GM12878 (cell line): ENCODE results near the gene NOTCH1. TPM values are rescaled to one million over a fixed set of nuclear protein-coding genes. Genes with fewer than 3 reads are reported as not detected.

ENCODE experiments used
- BACH1 ChIP-seq: fragments of 450-650 bp; IDR thresholded peaks from 2 replicates; pipeline ENCODE4 v1.6.1; 2017; ENCODE audit warnings: mild to moderate bottlenecking, borderline replicate concordance
- CHD2 ChIP-seq: IDR thresholded peaks from 2 replicates; pipeline ENCODE4 v1.6.1; 2011; ENCODE audit warnings: low read depth, low read length, improper control_type of control experiment, borderline replicate concordance
- CREM ChIP-seq: IDR thresholded peaks from 2 replicates; pipeline ENCODE4 v1.6.1; 2014; ENCODE audit warnings: antibody characterized with exemption, low read depth
- FOXK2 ChIP-seq: fragments of 450-650 bp; IDR thresholded peaks from 2 replicates; pipeline ENCODE4 v1.6.1; 2017; ENCODE audit warnings: mild to moderate bottlenecking, moderate library complexity
- SIN3A ChIP-seq: IDR thresholded peaks from 2 replicates; pipeline ENCODE4 v1.6.1; 2012; ENCODE audit warnings: low read depth, low read length, improper control_type of control experiment
- TAF1 ChIP-seq: IDR thresholded peaks from 2 replicates; pipeline ENCODE4 v1.6.1; 2011; ENCODE audit warnings: mild to moderate bottlenecking, low read depth, low read length, borderline replicate concordance
- TBL1XR1 ChIP-seq: IDR thresholded peaks from 2 replicates; pipeline ENCODE4 v1.6.1; 2012; ENCODE audit warnings: low read depth, low read length, improper control_type of control experiment
- WRNIP1 ChIP-seq: IDR thresholded peaks from 2 replicates; pipeline ENCODE4 v1.6.1; 2011; ENCODE audit warnings: low read depth, low read length, improper control_type of control experiment, borderline replicate concordance
- ZBED1 ChIP-seq: IDR thresholded peaks from 2 replicates; pipeline ENCODE4 v1.6.1; 2016; ENCODE audit warnings: borderline replicate concordance
- ZBTB33 ChIP-seq: fragments of 450-650 bp; IDR thresholded peaks from 2 replicates; pipeline ENCODE4 v1.6.1; 2017; ENCODE audit warnings: mild to moderate bottlenecking
- polyA plus RNA-seq, 11 experiments: library from polyadenylated mRNA; depleted of rRNA in 4 of 11; unstranded in 6 of 11; stranded (reverse) in 5 of 11; fragments of >200 nt; fragmentation: Nextera tagmentation in 4 of 11; fragmentation: Illumina TruSeq in 1 of 11; extraction: Ambion mirVana in 4 of 11; extraction: Trizol in 1 of 11; gene quantifications; 1 replicate in 1 of 11; 2 replicates in 10 of 11; pipeline versions ENCODE4 v1.2.1 to v1.2.3, GENCODE V29; 2011 to 2016; ENCODE audit warnings: inconsistent platforms in 2 of 11, missing spikeins in 2 of 11, low read depth in 1 of 11
- total RNA-seq, 4 experiments: library from RNA; depleted of rRNA in 3 of 4; stranded (reverse); fragments of >200 nt in 3 of 4; fragmentation: Illumina TruSeq in 1 of 4; extraction: Trizol in 1 of 4; gene quantifications; 2 replicates each; pipeline versions ENCODE4 v1.2.1 to v1.2.3, GENCODE V29; 2013 to 2021
- TF ChIP-seq, protein P1 (sequence below): fragments of 450-650 bp; IDR thresholded peaks from 2 replicates; pipeline ENCODE4 v1.6.1; 2017; ENCODE audit warnings: mild to moderate bottlenecking, low read depth, inconsistent platforms; ENCODE audit not compliant: poor library complexity, severe bottlenecking
- TF ChIP-seq, protein P2 (sequence below): IDR thresholded peaks from 2 replicates; pipeline ENCODE4 v1.6.1; 2012; ENCODE audit warnings: low read depth, low read length, improper control_type of control experiment
- TF ChIP-seq, protein P3 (sequence below): fragments of 450-650 bp; IDR thresholded peaks from 2 replicates; pipeline ENCODE4 v1.6.1; 2018; ENCODE audit warnings: borderline replicate concordance, mild to moderate bottlenecking; ENCODE audit not compliant: partially characterized antibody
- TF ChIP-seq, protein P4 (sequence below): IDR thresholded peaks from 2 replicates; pipeline ENCODE4 v1.6.1; 2012; ENCODE audit warnings: mild to moderate bottlenecking, low read depth, low read length
- TF ChIP-seq, protein P5 (sequence below): IDR thresholded peaks from 2 replicates; pipeline ENCODE4 v1.6.1; 2011; ENCODE audit warnings: borderline replicate concordance, low read depth, mild to moderate bottlenecking, moderate library complexity, mixed read lengths, low read length; ENCODE audit not compliant: insufficient read depth; ENCODE audit errors: extremely low read length

Gene NOTCH1
- total and polyA plus RNA-seq, 10 of the 15 experiments (the other 5 are each of a cell fraction or from before 2014, with no cell fraction given): 0.02 to 40.0 (median 3.7) TPM

- TF ChIP-seq ZBTB33: no peak
- TF ChIP-seq, protein P1, sequence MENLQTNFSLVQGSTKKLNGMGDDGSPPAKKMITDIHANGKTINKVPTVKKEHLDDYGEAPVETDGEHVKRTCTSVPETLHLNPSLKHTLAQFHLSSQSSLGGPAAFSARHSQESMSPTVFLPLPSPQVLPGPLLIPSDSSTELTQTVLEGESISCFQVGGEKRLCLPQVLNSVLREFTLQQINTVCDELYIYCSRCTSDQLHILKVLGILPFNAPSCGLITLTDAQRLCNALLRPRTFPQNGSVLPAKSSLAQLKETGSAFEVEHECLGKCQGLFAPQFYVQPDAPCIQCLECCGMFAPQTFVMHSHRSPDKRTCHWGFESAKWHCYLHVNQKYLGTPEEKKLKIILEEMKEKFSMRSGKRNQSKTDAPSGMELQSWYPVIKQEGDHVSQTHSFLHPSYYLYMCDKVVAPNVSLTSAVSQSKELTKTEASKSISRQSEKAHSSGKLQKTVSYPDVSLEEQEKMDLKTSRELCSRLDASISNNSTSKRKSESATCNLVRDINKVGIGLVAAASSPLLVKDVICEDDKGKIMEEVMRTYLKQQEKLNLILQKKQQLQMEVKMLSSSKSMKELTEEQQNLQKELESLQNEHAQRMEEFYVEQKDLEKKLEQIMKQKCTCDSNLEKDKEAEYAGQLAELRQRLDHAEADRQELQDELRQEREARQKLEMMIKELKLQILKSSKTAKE: peak; percentile 74
- TF ChIP-seq WRNIP1: no peak
- TF ChIP-seq, protein P2, sequence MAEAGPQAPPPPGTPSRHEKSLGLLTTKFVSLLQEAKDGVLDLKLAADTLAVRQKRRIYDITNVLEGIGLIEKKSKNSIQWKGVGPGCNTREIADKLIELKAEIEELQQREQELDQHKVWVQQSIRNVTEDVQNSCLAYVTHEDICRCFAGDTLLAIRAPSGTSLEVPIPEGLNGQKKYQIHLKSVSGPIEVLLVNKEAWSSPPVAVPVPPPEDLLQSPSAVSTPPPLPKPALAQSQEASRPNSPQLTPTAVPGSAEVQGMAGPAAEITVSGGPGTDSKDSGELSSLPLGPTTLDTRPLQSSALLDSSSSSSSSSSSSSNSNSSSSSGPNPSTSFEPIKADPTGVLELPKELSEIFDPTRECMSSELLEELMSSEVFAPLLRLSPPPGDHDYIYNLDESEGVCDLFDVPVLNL: 0 out of 2 replicates have a peak, but pooled peaks have one; percentile 39
- TF ChIP-seq FOXK2: no peak
- peak; percentile 74 for TF ChIP-seq SIN3A
- peak; percentile 60; the same call in 1 of the 2 replicates for TF ChIP-seq ZBED1
- 0 out of 2 replicates have a peak, but pooled peaks have one; percentile 73 for TF ChIP-seq TBL1XR1
- TF ChIP-seq, protein P3, sequence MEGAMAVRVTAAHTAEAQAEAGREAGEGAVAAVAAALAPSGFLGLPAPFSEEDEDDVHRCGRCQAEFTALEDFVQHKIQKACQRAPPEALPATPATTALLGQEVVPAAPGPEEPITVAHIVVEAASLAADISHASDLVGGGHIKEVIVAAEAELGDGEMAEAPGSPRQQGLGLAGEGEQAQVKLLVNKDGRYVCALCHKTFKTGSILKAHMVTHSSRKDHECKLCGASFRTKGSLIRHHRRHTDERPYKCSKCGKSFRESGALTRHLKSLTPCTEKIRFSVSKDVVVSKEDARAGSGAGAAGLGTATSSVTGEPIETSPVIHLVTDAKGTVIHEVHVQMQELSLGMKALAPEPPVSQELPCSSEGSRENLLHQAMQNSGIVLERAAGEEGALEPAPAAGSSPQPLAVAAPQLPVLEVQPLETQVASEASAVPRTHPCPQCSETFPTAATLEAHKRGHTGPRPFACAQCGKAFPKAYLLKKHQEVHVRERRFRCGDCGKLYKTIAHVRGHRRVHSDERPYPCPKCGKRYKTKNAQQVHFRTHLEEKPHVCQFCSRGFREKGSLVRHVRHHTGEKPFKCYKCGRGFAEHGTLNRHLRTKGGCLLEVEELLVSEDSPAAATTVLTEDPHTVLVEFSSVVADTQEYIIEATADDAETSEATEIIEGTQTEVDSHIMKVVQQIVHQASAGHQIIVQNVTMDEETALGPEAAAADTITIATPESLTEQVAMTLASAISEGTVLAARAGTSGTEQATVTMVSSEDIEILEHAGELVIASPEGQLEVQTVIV: no peak
- TF ChIP-seq, protein P4, sequence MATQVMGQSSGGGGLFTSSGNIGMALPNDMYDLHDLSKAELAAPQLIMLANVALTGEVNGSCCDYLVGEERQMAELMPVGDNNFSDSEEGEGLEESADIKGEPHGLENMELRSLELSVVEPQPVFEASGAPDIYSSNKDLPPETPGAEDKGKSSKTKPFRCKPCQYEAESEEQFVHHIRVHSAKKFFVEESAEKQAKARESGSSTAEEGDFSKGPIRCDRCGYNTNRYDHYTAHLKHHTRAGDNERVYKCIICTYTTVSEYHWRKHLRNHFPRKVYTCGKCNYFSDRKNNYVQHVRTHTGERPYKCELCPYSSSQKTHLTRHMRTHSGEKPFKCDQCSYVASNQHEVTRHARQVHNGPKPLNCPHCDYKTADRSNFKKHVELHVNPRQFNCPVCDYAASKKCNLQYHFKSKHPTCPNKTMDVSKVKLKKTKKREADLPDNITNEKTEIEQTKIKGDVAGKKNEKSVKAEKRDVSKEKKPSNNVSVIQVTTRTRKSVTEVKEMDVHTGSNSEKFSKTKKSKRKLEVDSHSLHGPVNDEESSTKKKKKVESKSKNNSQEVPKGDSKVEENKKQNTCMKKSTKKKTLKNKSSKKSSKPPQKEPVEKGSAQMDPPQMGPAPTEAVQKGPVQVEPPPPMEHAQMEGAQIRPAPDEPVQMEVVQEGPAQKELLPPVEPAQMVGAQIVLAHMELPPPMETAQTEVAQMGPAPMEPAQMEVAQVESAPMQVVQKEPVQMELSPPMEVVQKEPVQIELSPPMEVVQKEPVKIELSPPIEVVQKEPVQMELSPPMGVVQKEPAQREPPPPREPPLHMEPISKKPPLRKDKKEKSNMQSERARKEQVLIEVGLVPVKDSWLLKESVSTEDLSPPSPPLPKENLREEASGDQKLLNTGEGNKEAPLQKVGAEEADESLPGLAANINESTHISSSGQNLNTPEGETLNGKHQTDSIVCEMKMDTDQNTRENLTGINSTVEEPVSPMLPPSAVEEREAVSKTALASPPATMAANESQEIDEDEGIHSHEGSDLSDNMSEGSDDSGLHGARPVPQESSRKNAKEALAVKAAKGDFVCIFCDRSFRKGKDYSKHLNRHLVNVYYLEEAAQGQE: no peak
- peak; percentile 96 for TF ChIP-seq CHD2
- TF ChIP-seq, protein P5, sequence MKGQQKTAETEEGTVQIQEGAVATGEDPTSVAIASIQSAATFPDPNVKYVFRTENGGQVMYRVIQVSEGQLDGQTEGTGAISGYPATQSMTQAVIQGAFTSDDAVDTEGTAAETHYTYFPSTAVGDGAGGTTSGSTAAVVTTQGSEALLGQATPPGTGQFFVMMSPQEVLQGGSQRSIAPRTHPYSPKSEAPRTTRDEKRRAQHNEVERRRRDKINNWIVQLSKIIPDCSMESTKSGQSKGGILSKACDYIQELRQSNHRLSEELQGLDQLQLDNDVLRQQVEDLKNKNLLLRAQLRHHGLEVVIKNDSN: no peak
- peak; percentile 98 for TF ChIP-seq BACH1
- TF ChIP-seq CREM: peak; percentile 74
- TF ChIP-seq TAF1: peak; percentile 52
Measured at GRCh38 chr9:136545965-136546696, at the start of gene NOTCH1 (continued).
